OCI-LY1 (cell line): Measurements from ENCODE around the gene OR51B5.

Experiments
- H2AFZ ChIP-seq: fragments of 200-600 bp; sonication (generic), shearing (Covaris generic); 2 replicates; pipeline ENCODE4 v1.6.0; 2014; ENCODE audit warnings: antibody characterized with exemption, mild to moderate bottlenecking, low read length
- H3F3A ChIP-seq: fragments of 200-600 bp; sonication (generic), shearing (Covaris generic); 2 replicates; pipeline ENCODE4 v1.6.0; 2014; ENCODE audit warnings: mild to moderate bottlenecking, antibody characterized with exemption, low read length, moderate library complexity; ENCODE audit not compliant: insufficient read depth
- H3K27ac ChIP-seq: fragments of 200-600 bp; sonication (generic); 2 replicates; pipeline ENCODE4 v1.5.1; 2014; ENCODE audit warnings: low read length, mixed run types, mild to moderate bottlenecking, low read depth; ENCODE audit not compliant: poor library complexity, severe bottlenecking
- H3K27me3 ChIP-seq: fragments of 200-600 bp; sonication (generic); 2 replicates; pipeline ENCODE4 v1.6.0; 2014; ENCODE audit warnings: antibody characterized with exemption, mild to moderate bottlenecking, low read length, moderate library complexity; ENCODE audit not compliant: insufficient read depth
- H3K36me3 ChIP-seq: fragments of 200-600 bp; sonication (generic); 2 replicates; pipeline ENCODE4 v1.6.1; 2014; ENCODE audit warnings: mild to moderate bottlenecking, antibody characterized with exemption, low read length, moderate library complexity, mixed read lengths; ENCODE audit not compliant: insufficient read depth
- H3K4me1 ChIP-seq: fragments of 200-600 bp; sonication (generic); 2 replicates; pipeline ENCODE4 v1.5.1; 2014; ENCODE audit warnings: mild to moderate bottlenecking, low read length, moderate library complexity; ENCODE audit not compliant: insufficient read depth, severe bottlenecking
- H3K4me2 ChIP-seq: fragments of 200-600 bp; sonication (generic), shearing (Covaris generic); 2 replicates; pipeline ENCODE4 v1.6.1; 2014; ENCODE audit warnings: low read length
- H3K4me3 ChIP-seq: fragments of 200-600 bp; sonication (generic); 2 replicates; pipeline ENCODE4 v1.5.1; 2014; ENCODE audit warnings: low read length, low read depth, mild to moderate bottlenecking, mixed read lengths; ENCODE audit not compliant: poor library complexity, severe bottlenecking
- H3K79me2 ChIP-seq: fragments of 200-600 bp; shearing (Covaris generic); 2 replicates; pipeline ENCODE4 v1.6.1; 2016; ENCODE audit warnings: mixed run types, low read length, mixed read lengths; ENCODE audit not compliant: insufficient read depth
- H3K9ac ChIP-seq: fragments of 200-600 bp; sonication (generic), shearing (Covaris generic); 2 replicates; pipeline ENCODE4 v1.6.1; 2014; ENCODE audit warnings: mild to moderate bottlenecking, low read length, mixed read lengths
- H3K9me2 ChIP-seq: fragments of 200-600 bp; sonication (generic), shearing (Covaris generic); 2 replicates; pipeline ENCODE4 v1.6.1; 2014; ENCODE audit warnings: low read depth, mild to moderate bottlenecking, low read length, mixed read lengths
- H3K9me3 ChIP-seq: fragments of 200-600 bp; shearing (Covaris generic); 2 replicates; pipeline ENCODE4 v1.6.1; 2014; ENCODE audit warnings: low read length, mixed read lengths
- H4K20me1 ChIP-seq: fragments of 200-600 bp; sonication (generic), shearing (Covaris generic); 2 replicates; pipeline ENCODE4 v1.6.0; 2016; ENCODE audit warnings: mild to moderate bottlenecking, low read length; ENCODE audit not compliant: insufficient read depth
- EZH2 ChIP-seq: fragments of 200-600 bp; sonication (generic), shearing (Covaris generic); IDR thresholded peaks from 2 replicates; pipeline ENCODE4 v1.8.0; 2017; ENCODE audit warnings: borderline replicate concordance, mixed run types, mild to moderate bottlenecking, antibody characterized with exemption, low read length, moderate library complexity, mixed read lengths
- TF ChIP-seq, protein P1 (sequence below): fragments of 200-600 bp; sonication (generic), shearing (Covaris generic); IDR thresholded peaks from 2 replicates; pipeline ENCODE4 v1.5.1; 2017; ENCODE audit warnings: mild to moderate bottlenecking, antibody characterized with exemption, low read length, moderate library complexity, mixed read lengths

OR51B5 gene

DNA sequence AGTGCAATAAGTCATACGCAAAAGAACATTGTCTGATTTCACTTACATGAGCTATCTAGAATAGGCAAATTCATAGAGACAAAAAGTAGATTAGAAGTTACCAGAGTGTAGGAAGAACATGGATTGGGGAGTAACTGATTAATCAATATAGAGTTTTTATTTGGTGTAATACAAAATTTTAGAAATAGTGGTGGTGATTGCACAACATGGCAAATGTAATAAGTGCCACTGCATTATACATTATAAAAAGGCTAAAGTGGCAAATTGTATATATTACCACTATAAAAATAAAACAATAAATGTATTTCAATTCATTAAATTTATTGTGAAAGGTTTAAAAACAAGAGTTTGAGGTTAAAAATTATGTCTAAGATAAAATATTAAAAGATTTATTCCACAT, 32.9 kb downstream of the OR51B5 start:
- Histone ChIP-seq H3K9me3 (no peaks in the 10 kb centered on the region), H3K27me3 (no peaks in the 10 kb centered on the region), H3K9ac (no peak overlapping the region), H3K9me2 (no peaks in the 10 kb centered on the region), H3K36me3 (no peaks in the 10 kb centered on the region), H2AFZ (no peak overlapping the region), H4K20me1 (no peaks in the 10 kb centered on the region), H3K4me1 (no peaks in the 10 kb centered on the region), H3F3A (no peaks in the 10 kb centered on the region), H3K27ac (no peak overlapping the region), H3K4me3 (no peak overlapping the region), H3K79me2 (no peaks in the 10 kb centered on the region), H3K4me2 (no peak overlapping the region)
- TF ChIP-seq, protein P1, sequence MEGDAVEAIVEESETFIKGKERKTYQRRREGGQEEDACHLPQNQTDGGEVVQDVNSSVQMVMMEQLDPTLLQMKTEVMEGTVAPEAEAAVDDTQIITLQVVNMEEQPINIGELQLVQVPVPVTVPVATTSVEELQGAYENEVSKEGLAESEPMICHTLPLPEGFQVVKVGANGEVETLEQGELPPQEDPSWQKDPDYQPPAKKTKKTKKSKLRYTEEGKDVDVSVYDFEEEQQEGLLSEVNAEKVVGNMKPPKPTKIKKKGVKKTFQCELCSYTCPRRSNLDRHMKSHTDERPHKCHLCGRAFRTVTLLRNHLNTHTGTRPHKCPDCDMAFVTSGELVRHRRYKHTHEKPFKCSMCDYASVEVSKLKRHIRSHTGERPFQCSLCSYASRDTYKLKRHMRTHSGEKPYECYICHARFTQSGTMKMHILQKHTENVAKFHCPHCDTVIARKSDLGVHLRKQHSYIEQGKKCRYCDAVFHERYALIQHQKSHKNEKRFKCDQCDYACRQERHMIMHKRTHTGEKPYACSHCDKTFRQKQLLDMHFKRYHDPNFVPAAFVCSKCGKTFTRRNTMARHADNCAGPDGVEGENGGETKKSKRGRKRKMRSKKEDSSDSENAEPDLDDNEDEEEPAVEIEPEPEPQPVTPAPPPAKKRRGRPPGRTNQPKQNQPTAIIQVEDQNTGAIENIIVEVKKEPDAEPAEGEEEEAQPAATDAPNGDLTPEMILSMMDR = no peak
- no peak for TF ChIP-seq EZH2

DNA sequence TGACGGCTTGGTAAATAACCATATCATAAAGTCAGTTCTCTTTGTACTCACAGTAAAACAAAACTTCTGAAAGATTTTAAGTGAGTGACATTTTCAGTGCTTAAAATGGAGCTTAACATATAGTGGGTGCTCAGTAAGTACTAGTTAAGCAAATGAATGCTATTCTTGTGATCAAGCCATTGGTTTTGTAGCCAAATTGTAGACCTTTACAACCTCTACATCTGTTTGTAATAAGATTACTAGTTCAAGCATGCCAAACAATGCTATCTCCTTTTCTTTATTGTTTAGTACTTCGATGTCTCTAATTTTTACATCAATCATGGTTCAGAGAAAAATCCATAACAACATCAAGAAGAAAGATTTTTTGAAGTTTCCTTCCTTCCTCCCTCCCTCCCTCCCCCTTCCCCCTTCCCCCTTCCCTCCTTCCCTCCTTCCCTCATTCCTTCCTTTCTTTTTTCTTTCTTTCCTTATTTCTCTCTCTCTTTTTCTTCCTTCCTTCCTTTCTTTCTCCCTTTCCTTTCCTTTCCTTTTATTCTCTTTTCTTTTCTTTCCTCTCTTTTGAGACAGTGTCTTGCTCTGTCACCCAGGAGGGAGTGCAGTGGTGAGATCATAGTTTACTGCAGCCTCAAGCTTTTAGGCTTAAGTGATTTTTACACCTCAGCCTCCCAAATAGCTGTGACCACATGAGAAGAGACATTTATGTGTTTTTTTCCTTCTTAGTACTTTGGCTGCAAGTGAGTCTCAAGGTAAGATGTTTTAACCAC, 35.9 kb downstream of the OR51B5 start:
- H3K4me3 ChIP-seq = no peak overlapping the region
- no peak overlapping the region for H3K27ac ChIP-seq
- no peaks in the 10 kb centered on the region for H3K27me3 ChIP-seq
- H3K9me2 ChIP-seq = no peaks in the 10 kb centered on the region
- H3K4me2 ChIP-seq = no peak overlapping the region
- no peaks in the 10 kb centered on the region for H4K20me1 ChIP-seq
- no peak overlapping the region for H3K9ac ChIP-seq
- H3K36me3 ChIP-seq = no peaks in the 10 kb centered on the region
- no peaks in the 10 kb centered on the region for H3K9me3 ChIP-seq
- no peaks in the 10 kb centered on the region for H3K79me2 ChIP-seq
- H3F3A ChIP-seq = no peaks in the 10 kb centered on the region
- TF ChIP-seq EZH2 = no peak
- TF ChIP-seq, protein P1 = no peak
- no peak overlapping the region for H2AFZ ChIP-seq
- H3K4me1 ChIP-seq = no peaks in the 10 kb centered on the region

DNA sequence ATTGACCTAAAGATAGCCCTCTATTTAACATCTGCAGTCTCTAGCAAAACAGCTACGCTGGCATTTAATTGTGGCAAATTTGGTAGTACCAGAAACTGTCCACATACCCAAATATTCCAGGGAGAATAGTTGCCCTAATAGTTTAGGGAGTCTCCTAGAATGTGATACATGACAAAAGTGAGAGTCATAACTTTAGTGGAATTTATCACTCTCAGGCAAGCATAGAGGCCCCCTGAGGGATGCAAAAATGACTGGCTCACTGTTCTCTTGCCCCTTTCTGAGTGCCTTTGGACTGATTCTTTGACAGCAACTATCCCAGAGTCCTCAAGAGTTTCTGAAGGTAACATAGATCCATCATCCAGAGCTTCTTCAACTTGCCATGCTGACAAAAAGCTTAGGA, 39.3 kb downstream of the OR51B5 start:
- H3K27me3 ChIP-seq = no peaks in the 10 kb centered on the region
- no peaks in the 10 kb centered on the region for H3K36me3 ChIP-seq
- no peaks in the 10 kb centered on the region for H3F3A ChIP-seq
- TF ChIP-seq, protein P1 = no peak
- no peak for TF ChIP-seq EZH2
- no peak overlapping the region for H3K4me2 ChIP-seq
- H2AFZ ChIP-seq = no peak overlapping the region
- H3K27ac ChIP-seq = no peak overlapping the region
- no peaks in the 10 kb centered on the region for H3K79me2 ChIP-seq
- no peaks in the 10 kb centered on the region for H3K4me1 ChIP-seq
- H3K9ac ChIP-seq = no peak overlapping the region
- no peaks in the 10 kb centered on the region for H4K20me1 ChIP-seq
- H3K4me3 ChIP-seq = no peak overlapping the region
- H3K9me3 ChIP-seq = no peaks in the 10 kb centered on the region
- H3K9me2 ChIP-seq = no peaks in the 10 kb centered on the region
